HCT116 (cell line): Measurements from ENCODE around the gene TGFBR3L. TPM values are rescaled to one million over a fixed set of nuclear protein-coding genes. Genes with fewer than 3 reads are reported as not detected.

Experiments used
- ATAC-seq: fragments of 200-7000 bp; cut with Tn5 transposase; 2 replicates; pipeline ENCODE4 v1.9.1; 2020; ENCODE audit warnings: mild to moderate bottlenecking, moderate library complexity
- BruUV-seq: library from RNA; stranded (reverse); fragments of 400-500 nt; replicated peaks from 2 replicates; lab custom pipeline; 2021; lab: Mats Ljungman, UMichigan
- CTCF ChIA-PET: fragments of 300-600 bp; sonication (Branson Sonifier 250); formaldehyde crosslinking; loops from one replicate; lab custom pipeline; 2021; ENCODE audit warnings: antibody characterized with exemption; lab: Charles Lee
- POLR2A ChIA-PET: fragments of 300-600, 350-600 bp; sonication (Branson Sonifier 250); formaldehyde crosslinking; loops from one replicate; lab custom pipeline; 2021; ENCODE audit warnings: antibody characterized with exemption; lab: Charles Lee
- RAD21 ChIA-PET, 2 experiments: fragments of 300-600 bp; sonication (Branson Sonifier 250); formaldehyde crosslinking; loops; one replicate each; lab custom pipeline; 2023; ENCODE audit warnings: low total read pairs in 2 of 2; ENCODE audit not compliant: uncharacterized antibody in 2 of 2, unreplicated experiment in 2 of 2, low non-redundant PET in 1 of 2; lab: Charles Lee
- DNase-seq: peaks from one replicate; pipeline ENCODE4 v3.0.0-alpha.2; 2010; ENCODE audit warnings: low read depth, low spot score
- H2AFZ ChIP-seq: fragments of 200-600 bp; shearing (Covaris generic), sonication (generic); 2 replicates; pipeline ENCODE4 v1.6.1; 2017; ENCODE audit warnings: low read depth, mixed run types, mixed read lengths, antibody characterized with exemption, low read length; ENCODE audit not compliant: poor library complexity, severe bottlenecking
- H3K27ac ChIP-seq: 2 replicates; pipeline ENCODE4 v1.5.1; 2012; ENCODE audit warnings: low read depth, low read length
- H3K27me3 ChIP-seq: fragments of 200-600 bp; sonication (generic); 2 replicates; pipeline ENCODE4 v1.6.1; 2016; ENCODE audit warnings: mixed run types, low read length, mixed read lengths; ENCODE audit not compliant: insufficient read depth
- H3K36me3 ChIP-seq, 2 experiments: fragments of 200-500 bp in 1 of 2; fragments of 200-600 bp in 1 of 2; sonication (Bioruptor generic) in 1 of 2; sonication (generic) in 1 of 2; 2 replicates each; pipeline versions ENCODE4 v1.5.1 to v1.6.1; 2014 to 2016; ENCODE audit warnings: low read length in 2 of 2, inconsistent platforms in 1 of 2, mixed read lengths in 1 of 2, mixed run types in 1 of 2; ENCODE audit not compliant: insufficient read depth in 2 of 2, control insufficient read depth in 1 of 2
- H3K4me1 ChIP-seq, 2 experiments: fragments of 200-600 bp in 1 of 2; sonication (generic) in 1 of 2; 2 replicates each; pipeline versions ENCODE4 v1.5.1 to v1.6.1; 2012 to 2017; ENCODE audit warnings: low read length in 2 of 2, inconsistent platforms in 1 of 2, mild to moderate bottlenecking in 1 of 2, mixed read lengths in 1 of 2, mixed run types in 1 of 2, moderate library complexity in 1 of 2; ENCODE audit not compliant: insufficient read depth in 2 of 2, control insufficient read depth in 1 of 2
- H3K4me2 ChIP-seq: fragments of 200-600 bp; sonication (generic); 2 replicates; pipeline ENCODE4 v1.6.1; 2017; ENCODE audit warnings: mixed run types, low read length, mixed read lengths
- H3K4me3 ChIP-seq, 2 experiments: fragments of 200-600 bp in 1 of 2; sonication (generic) in 1 of 2; replicated peaks in 1 of 2; 2 replicates each; pipeline ENCODE4 v1.5.1; 2011 to 2016; ENCODE audit warnings: low read length in 2 of 2, control low read depth in 1 of 2, low read depth in 1 of 2, mild to moderate bottlenecking in 1 of 2, mixed read lengths in 1 of 2, mixed run types in 1 of 2
- H3K79me2 ChIP-seq: fragments of 200-600 bp; sonication (generic); 2 replicates; pipeline ENCODE4 v1.6.1; 2017; ENCODE audit warnings: mild to moderate bottlenecking, mixed run types, low read length, moderate library complexity, mixed read lengths; ENCODE audit not compliant: insufficient read depth
- H3K9ac ChIP-seq: fragments of 200-600 bp; sonication (generic); 2 replicates; pipeline ENCODE4 v1.6.1; 2016; ENCODE audit warnings: low read length, mixed read lengths
- H3K9me2 ChIP-seq: fragments of 200-600 bp; sonication (generic), shearing (Covaris generic); 2 replicates; pipeline ENCODE4 v1.6.1; 2017; ENCODE audit warnings: mixed run types, mild to moderate bottlenecking, moderate library complexity; ENCODE audit not compliant: insufficient read depth
- H3K9me3 ChIP-seq, 2 experiments: fragments of 200-500 bp in 1 of 2; fragments of 200-600 bp in 1 of 2; sonication (Bioruptor generic) in 1 of 2; sonication (generic) in 1 of 2; 2 replicates each; pipeline ENCODE4 v1.6.1; 2014 to 2017; ENCODE audit warnings: low read length in 2 of 2, mixed read lengths in 2 of 2, inconsistent platforms in 1 of 2, low read depth in 1 of 2, mild to moderate bottlenecking in 1 of 2, mixed run types in 1 of 2, moderate library complexity in 1 of 2; ENCODE audit not compliant: control insufficient read depth in 1 of 2, insufficient read depth in 1 of 2
- H4K20me1 ChIP-seq: fragments of 200-600 bp; sonication (generic), shearing (Covaris generic); 2 replicates; pipeline ENCODE4 v1.6.1; 2017; ENCODE audit warnings: mixed run types, mild to moderate bottlenecking, moderate library complexity; ENCODE audit not compliant: insufficient read depth
- CBX3 ChIP-seq: IDR thresholded peaks from 2 replicates; pipeline ENCODE4 v1.6.1; 2012; ENCODE audit warnings: low read depth
- CEBPB ChIP-seq: IDR thresholded peaks from 2 replicates; pipeline ENCODE4 v1.6.1; 2012; ENCODE audit warnings: low read depth
- CTCF ChIP-seq, 3 experiments: fragments of 200-600 bp in 1 of 3; sonication (generic) in 1 of 3; IDR thresholded peaks in 2 of 3; conservative IDR thresholded peaks in 1 of 3; 2 replicates each; pipeline ENCODE4 v1.5.1; 2012 to 2017; ENCODE audit warnings: low read depth in 2 of 3, low read length in 2 of 3, antibody characterized with exemption in 1 of 3, borderline replicate concordance in 1 of 3, control low read depth in 1 of 3, mild to moderate bottlenecking in 1 of 3, mixed read lengths in 1 of 3, mixed run types in 1 of 3, moderate library complexity in 1 of 3; ENCODE audit not compliant: insufficient read depth in 1 of 3
- ELF1 ChIP-seq: IDR thresholded peaks from 2 replicates; pipeline ENCODE4 v1.6.1; 2012; ENCODE audit warnings: low read depth, borderline replicate concordance
- EZH2phosphoT487 ChIP-seq: fragments of 200-600 bp; IDR thresholded peaks from 2 replicates; pipeline ENCODE4 v1.6.1; 2018; ENCODE audit warnings: antibody characterized with exemption, borderline replicate concordance
- JUND ChIP-seq: IDR thresholded peaks from 2 replicates; pipeline ENCODE4 v1.6.1; 2012
- POLR2A ChIP-seq: IDR thresholded peaks from 2 replicates; pipeline ENCODE4 v1.7.0; 2011; ENCODE audit warnings: borderline replicate concordance; ENCODE audit not compliant: insufficient read depth, insufficient read length; ENCODE audit errors: extremely low read depth
- POLR2AphosphoS5 ChIP-seq: IDR thresholded peaks from 2 replicates; pipeline ENCODE4 v1.6.1; 2011; ENCODE audit warnings: mild to moderate bottlenecking, low read depth, low read length, moderate library complexity
- SP1 ChIP-seq: IDR thresholded peaks from 2 replicates; pipeline ENCODE4 v1.6.1; 2012; ENCODE audit warnings: low read depth
- intact Hi-C: fragments of 100-400 bp; cut with micrococcal nuclease; formaldehyde crosslinking; loops from 2 replicates; pipeline ENCODE4 v1.10.0; 2022
- total RNA-seq: library from RNA; stranded (reverse); gene quantifications from one replicate; pipeline ENCODE4 v1.2.1, GENCODE V29; 2021; ENCODE audit not compliant: unreplicated experiment
- TF ChIP-seq, protein P1 (sequence below): IDR thresholded peaks from 2 replicates; pipeline ENCODE4 v1.6.1; 2012
- TF ChIP-seq, protein P2 (sequence below): IDR thresholded peaks from 2 replicates; pipeline ENCODE4 v1.6.1; 2012; ENCODE audit warnings: low read depth
- TF ChIP-seq, protein P3 (sequence below): IDR thresholded peaks from 2 replicates; pipeline ENCODE4 v1.6.1; 2012

The TGFBR3L gene
- total RNA-seq, 1 experiment from 2014 or later, result 30.9 TPM

GRCh38 chr19:7947939-7948338 is 33.3 kb downstream of the TGFBR3L start:
- no peaks in the 10 kb centered on the region for H3K27me3 ChIP-seq
- TF ChIP-seq CEBPB, result no peak
- no peak for TF ChIP-seq EZH2phosphoT487
- TF ChIP-seq, protein P1, sequence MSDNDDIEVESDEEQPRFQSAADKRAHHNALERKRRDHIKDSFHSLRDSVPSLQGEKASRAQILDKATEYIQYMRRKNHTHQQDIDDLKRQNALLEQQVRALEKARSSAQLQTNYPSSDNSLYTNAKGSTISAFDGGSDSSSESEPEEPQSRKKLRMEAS, result no peak
- TF ChIP-seq CTCF (IDR thresholded peaks at IDR 0.05 in 2 of 3, conservative IDR thresholded peaks at IDR 0.05 in 1 of 3; ENCODE audit: borderline replicate concordance in 1 of 3, insufficient read depth in 1 of 3, low read depth in 2 of 3, low read length in 2 of 3), result no peak
- TF ChIP-seq, protein P2, sequence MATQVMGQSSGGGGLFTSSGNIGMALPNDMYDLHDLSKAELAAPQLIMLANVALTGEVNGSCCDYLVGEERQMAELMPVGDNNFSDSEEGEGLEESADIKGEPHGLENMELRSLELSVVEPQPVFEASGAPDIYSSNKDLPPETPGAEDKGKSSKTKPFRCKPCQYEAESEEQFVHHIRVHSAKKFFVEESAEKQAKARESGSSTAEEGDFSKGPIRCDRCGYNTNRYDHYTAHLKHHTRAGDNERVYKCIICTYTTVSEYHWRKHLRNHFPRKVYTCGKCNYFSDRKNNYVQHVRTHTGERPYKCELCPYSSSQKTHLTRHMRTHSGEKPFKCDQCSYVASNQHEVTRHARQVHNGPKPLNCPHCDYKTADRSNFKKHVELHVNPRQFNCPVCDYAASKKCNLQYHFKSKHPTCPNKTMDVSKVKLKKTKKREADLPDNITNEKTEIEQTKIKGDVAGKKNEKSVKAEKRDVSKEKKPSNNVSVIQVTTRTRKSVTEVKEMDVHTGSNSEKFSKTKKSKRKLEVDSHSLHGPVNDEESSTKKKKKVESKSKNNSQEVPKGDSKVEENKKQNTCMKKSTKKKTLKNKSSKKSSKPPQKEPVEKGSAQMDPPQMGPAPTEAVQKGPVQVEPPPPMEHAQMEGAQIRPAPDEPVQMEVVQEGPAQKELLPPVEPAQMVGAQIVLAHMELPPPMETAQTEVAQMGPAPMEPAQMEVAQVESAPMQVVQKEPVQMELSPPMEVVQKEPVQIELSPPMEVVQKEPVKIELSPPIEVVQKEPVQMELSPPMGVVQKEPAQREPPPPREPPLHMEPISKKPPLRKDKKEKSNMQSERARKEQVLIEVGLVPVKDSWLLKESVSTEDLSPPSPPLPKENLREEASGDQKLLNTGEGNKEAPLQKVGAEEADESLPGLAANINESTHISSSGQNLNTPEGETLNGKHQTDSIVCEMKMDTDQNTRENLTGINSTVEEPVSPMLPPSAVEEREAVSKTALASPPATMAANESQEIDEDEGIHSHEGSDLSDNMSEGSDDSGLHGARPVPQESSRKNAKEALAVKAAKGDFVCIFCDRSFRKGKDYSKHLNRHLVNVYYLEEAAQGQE, result no peak
- TF ChIP-seq CBX3, result no peak
- no peak for TF ChIP-seq POLR2A
- TF ChIP-seq POLR2AphosphoS5, result no peak
- TF ChIP-seq ELF1, result no peak
- TF ChIP-seq JUND, result no peak
- TF ChIP-seq, protein P3, sequence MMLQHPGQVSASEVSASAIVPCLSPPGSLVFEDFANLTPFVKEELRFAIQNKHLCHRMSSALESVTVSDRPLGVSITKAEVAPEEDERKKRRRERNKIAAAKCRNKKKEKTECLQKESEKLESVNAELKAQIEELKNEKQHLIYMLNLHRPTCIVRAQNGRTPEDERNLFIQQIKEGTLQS, result no peak
- no peak for TF ChIP-seq SP1
- TF ChIP-seq, all 23 proteins: peak for 0
- no peaks in the 10 kb centered on the region for H4K20me1 ChIP-seq
- BruUV-seq, result no TSS peak
- H3K4me1 ChIP-seq, result peaks cover 4 to 11% of the 10 kb centered on the region in 2 experiments; a peak in 3 of 4 replicates
- H2AFZ ChIP-seq, result no peak overlapping the region
- H3K4me3 ChIP-seq, result no peak overlapping the region
- no peak overlapping the region for H3K4me2 ChIP-seq
- H3K36me3 ChIP-seq, result no peaks in the 10 kb centered on the region; a peak in 1 of 4 replicates
- H3K9me3 ChIP-seq, result no peaks in the 10 kb centered on the region
- no peak overlapping the region for H3K27ac ChIP-seq
- H3K9me2 ChIP-seq, result no peaks in the 10 kb centered on the region
- ChIA-PET RAD21 (no interaction called here), CTCF (interaction anchor here (0.5 to 0.9 kb wide), 2 partner anchors 23 to 27 kb away, joined by 3 to 7 read pairs; no protein-coding TSS in a partner anchor), POLR2A (no interaction called here)
- intact Hi-C loops, result no loop called here
- no peak for ATAC-seq
- H3K79me2 ChIP-seq, result peaks cover 5% of the 10 kb centered on the region
- no peak overlapping the region for H3K9ac ChIP-seq
- no peak for DNase-seq
